PC-3 (cell line): ENCODE measurements around the gene PSMB10. TPM values are rescaled to one million over a fixed set of nuclear protein-coding genes. Genes with fewer than 3 reads are reported as not detected.

ENCODE experiments used
- ATAC-seq: fragments of 200-7000 bp; cut with Tn5 transposase; 2 replicates; pipeline ENCODE4 v1.9.1; 2020; ENCODE audit warnings: mild to moderate bottlenecking, moderate library complexity
- BruUV-seq: library from RNA; stranded (reverse); fragments of 400-500 nt; replicated peaks from 2 replicates; lab custom pipeline; 2021; lab: Mats Ljungman, UMichigan
- CTCF ChIA-PET: fragments of 300-600 bp; sonication (Branson Sonifier 250); formaldehyde crosslinking; loops from one replicate; lab custom pipeline; 2022; ENCODE audit warnings: antibody characterized with exemption; lab: Charles Lee
- POLR2A ChIA-PET: fragments of 300-600 bp; sonication (Branson Sonifier 250); formaldehyde crosslinking; loops from one replicate; lab custom pipeline; 2022; ENCODE audit warnings: antibody characterized with exemption; ENCODE audit not compliant: unreplicated experiment; lab: Charles Lee
- DNase-seq: peaks from one replicate; pipeline ENCODE4 v3.0.0-alpha.2; 2015
- H2AFZ ChIP-seq: fragments of 300-600 bp; sonication (generic); 2 replicates; pipeline ENCODE4 v1.6.0; 2016; ENCODE audit warnings: antibody characterized with exemption, low read length
- H3F3A ChIP-seq: fragments of 300-600 bp; sonication (generic); one replicate; pipeline ENCODE4 v1.6.0; 2017; ENCODE audit warnings: antibody characterized with exemption, low read length, control low read depth, mild to moderate bottlenecking; ENCODE audit not compliant: unreplicated experiment
- H3K27ac ChIP-seq: fragments of 300-600 bp; sonication (generic); 2 replicates; pipeline ENCODE4 v1.5.1; 2016; ENCODE audit warnings: mild to moderate bottlenecking, low read length
- H3K27me3 ChIP-seq: fragments of 300-600 bp; sonication (generic); 2 replicates; pipeline ENCODE4 v1.6.1; 2016; ENCODE audit warnings: low read length, mixed read lengths
- H3K36me3 ChIP-seq: fragments of 300-600 bp; sonication (generic); 2 replicates; pipeline ENCODE4 v1.6.1; 2016; ENCODE audit warnings: low read depth, mixed run types, low read length, mixed read lengths
- H3K4me1 ChIP-seq: fragments of 300-600 bp; sonication (generic); 2 replicates; pipeline ENCODE4 v1.5.1; 2016; ENCODE audit warnings: low read length; ENCODE audit not compliant: insufficient read depth
- H3K4me2 ChIP-seq: fragments of 300-600 bp; sonication (generic); 2 replicates; pipeline ENCODE4 v1.6.0; 2016; ENCODE audit warnings: low read length
- H3K4me3 ChIP-seq: fragments of 300-600 bp; sonication (generic); 2 replicates; pipeline ENCODE4 v1.5.1; 2016; ENCODE audit warnings: mild to moderate bottlenecking, low read length, mixed read lengths
- H3K79me2 ChIP-seq: fragments of 300-600 bp; sonication (generic); 2 replicates; pipeline ENCODE4 v1.6.1; 2017; ENCODE audit warnings: low read length, mixed read lengths
- H3K9ac ChIP-seq: fragments of 300-600 bp; sonication (generic); 2 replicates; pipeline ENCODE4 v1.6.0; 2016; ENCODE audit warnings: mild to moderate bottlenecking, low read length
- H3K9me2 ChIP-seq: fragments of 300-600 bp; sonication (generic); replicated peaks from 2 replicates; pipeline ENCODE4 v1.6.1; 2016; ENCODE audit warnings: mixed run types, low read length, mixed read lengths
- H3K9me3 ChIP-seq: fragments of 300-600 bp; sonication (generic); 2 replicates; pipeline ENCODE4 v1.6.1; 2016; ENCODE audit warnings: low read length, mixed read lengths
- H4K20me1 ChIP-seq: fragments of 300-600 bp; sonication (generic); 2 replicates; pipeline ENCODE4 v1.6.1; 2016; ENCODE audit warnings: low read length, mixed read lengths
- CTCF ChIP-seq: fragments of 300-600 bp; sonication (generic); conservative IDR thresholded peaks from 2 replicates; pipeline ENCODE4 v1.5.1; 2017; ENCODE audit warnings: antibody characterized with exemption, low read depth, mild to moderate bottlenecking, low read length
- EZH2 ChIP-seq: fragments of 300-600 bp; sonication (generic); IDR thresholded peaks from one replicate; pipeline ENCODE4 v1.6.1; 2017; ENCODE audit warnings: antibody characterized with exemption, mild to moderate bottlenecking, low read length; ENCODE audit not compliant: unreplicated experiment
- EZH2phosphoT487 ChIP-seq: fragments of 300-600 bp; sonication (generic); IDR thresholded peaks from 2 replicates; pipeline ENCODE4 v1.6.1; 2018; ENCODE audit warnings: mild to moderate bottlenecking, antibody characterized with exemption, low read length, borderline replicate concordance
- intact Hi-C: fragments of 100-400 bp; cut with micrococcal nuclease; formaldehyde crosslinking; loops from 2 replicates; pipeline ENCODE4 v1.9.0; 2023
- total RNA-seq: library from RNA; depleted of rRNA; stranded (reverse); fragments of >200 nt; gene quantifications from 2 replicates; pipeline ENCODE4 v1.2.3, GENCODE V29; 2014

The PSMB10 gene
- total RNA-seq, 1 experiment from 2014 or later = 52.0 TPM

GRCh38 chr16:67932462-67932840 is 4.2 kb downstream of the PSMB10 start:
- H3K9me3 ChIP-seq = no peaks in the 10 kb centered on the region
- TF ChIP-seq EZH2phosphoT487 (no peak), EZH2 (no peak), CTCF (no peak)
- no peak overlapping the region for H3K4me2 ChIP-seq
- CTCF ChIA-PET = no interaction called here
- H3F3A ChIP-seq = no peaks in the 10 kb centered on the region
- H2AFZ ChIP-seq = no peak overlapping the region
- POLR2A ChIA-PET = no interaction called here
- no peak overlapping the region for H3K4me3 ChIP-seq
- H3K9me2 ChIP-seq = no peaks in the 10 kb centered on the region
- no peak overlapping the region for H3K27ac ChIP-seq
- peaks cover 30% of the 10 kb centered on the region for H3K79me2 ChIP-seq
- DNase-seq (no peak), ATAC-seq (no peak)
- no TSS peak for BruUV-seq
- H3K27me3 ChIP-seq = no peaks in the 10 kb centered on the region
- H3K4me1 ChIP-seq = peaks cover 14% of the 10 kb centered on the region; the same call in 1 of the 2 replicates
- H3K9ac ChIP-seq = no peak overlapping the region
- no peaks in the 10 kb centered on the region for H3K36me3 ChIP-seq
- intact Hi-C loops = no loop called here
- no peaks in the 10 kb centered on the region for H4K20me1 ChIP-seq

- H3K4me1 ChIP-seq = peaks cover 12% of the 10 kb centered on the region
- ChIA-PET CTCF (no interaction called here), POLR2A (no interaction called here)
- no peak within 1 kb of the TSS for H3K4me2 ChIP-seq
- no peaks in the 10 kb centered on the region for H3K36me3 ChIP-seq
- TF ChIP-seq EZH2phosphoT487 (no peak), EZH2 (no peak)
- no peaks in the 10 kb centered on the region for H3K9me2 ChIP-seq
- H2AFZ ChIP-seq = no peak within 1 kb of the TSS
- H3K79me2 ChIP-seq = peaks cover 24% of the 10 kb centered on the region
- no peaks in the 10 kb centered on the region for H3F3A ChIP-seq
- no peak within 1 kb of the TSS for H3K9ac ChIP-seq
- DNase-seq = no peak
- H3K27ac ChIP-seq = no peak within 1 kb of the TSS
- no peak within 1 kb of the TSS for H3K4me3 ChIP-seq
- no TSS peak for BruUV-seq
- intact Hi-C loops = no loop called here
- H3K9me3 ChIP-seq = no peaks in the 10 kb centered on the region
- H3K27me3 ChIP-seq = no peaks in the 10 kb centered on the region
- no peak for ATAC-seq
- H4K20me1 ChIP-seq = no peaks in the 10 kb centered on the region
Measured at GRCh38 chr16:67931712-67932461, 4.8 kb downstream of the PSMB10 start, which contains the start of gene CTRL. CTRL (minus strand) TSS chr16:67931862; CDS start chr16:67931852, 10 bp downstream.

- peaks cover 13% of the 10 kb centered on the region for H3K79me2 ChIP-seq
- BruUV-seq = no TSS peak
Measured at GRCh38 chr16:67930678-67931211, 5.9 kb downstream of the PSMB10 start.

More at GRCh38 chr16:67930678-67931211, 5.9 kb downstream of the PSMB10 start:
- H3K27me3 ChIP-seq = no peaks in the 10 kb centered on the region
- no peaks in the 10 kb centered on the region for H3K9me2 ChIP-seq
- no peaks in the 10 kb centered on the region for H3K9me3 ChIP-seq
- TF ChIP-seq EZH2phosphoT487 = no peak
- TF ChIP-seq EZH2 = no peak
- TF ChIP-seq CTCF = no peak
- ChIA-PET CTCF (no interaction called here), POLR2A (no interaction called here)
- intact Hi-C loops = no loop called here
- no peak overlapping the region for H3K27ac ChIP-seq
- no peak overlapping the region for H3K4me2 ChIP-seq
- H3F3A ChIP-seq = no peaks in the 10 kb centered on the region
- DNase-seq (no peak), ATAC-seq (no peak)
- H4K20me1 ChIP-seq = no peaks in the 10 kb centered on the region
- no peak overlapping the region for H3K4me3 ChIP-seq
- no peak overlapping the region for H2AFZ ChIP-seq
- H3K36me3 ChIP-seq = no peaks in the 10 kb centered on the region
- no peak overlapping the region for H3K9ac ChIP-seq
- H3K4me1 ChIP-seq = peaks cover 23% of the 10 kb centered on the region
